ENCODE measurements around the gene EHD4. TPM values are rescaled to one million over a fixed set of nuclear protein-coding genes. Genes with fewer than 3 reads are reported as not detected.

EHD4 gene
- total and polyA plus RNA-seq, 9 of the 15 experiments (the other 6 are each of a cell fraction or from before 2014, with no cell fraction given), result 0.89 to 10.3 (median 6.4) TPM

- ChIA-PET CTCF (ENCODE audit: low intra/inter-chr PET ratio) (no interaction called here), POLR2A (interaction anchor here (0.7 to 1.2 kb wide), 2 partner anchors 8 to 18 kb away, joined by 3 to 4 read pairs; no protein-coding TSS in a partner anchor)
- intact Hi-C loops (cut with micrococcal nuclease), result no loop called here
- Histone ChIP-seq H3K4me2 (ENCODE audit: insufficient read depth, low read length) (no peak overlapping the region), H3K27ac (ENCODE audit: extremely low read depth, low read depth, low read length) (no peak overlapping the region), H3K36me3 (ENCODE audit: control insufficient read depth, insufficient read depth, low read length) (no peaks in the 10 kb centered on the region), H3K4me3 (no peak overlapping the region), H3K4me1 (replicated peaks in 1 of 2; ENCODE audit: control insufficient read depth in 2 of 2, insufficient read depth in 2 of 2, low read length in 2 of 2) (peaks cover 0 to 35% of the 10 kb centered on the region in 2 experiments; a peak in 3 of 5 replicates), H3K79me2 (ENCODE audit: control insufficient read depth, insufficient read depth, low read length) (no peaks in the 10 kb centered on the region), H3K27me3 (ENCODE audit: control insufficient read depth in 2 of 2, insufficient read depth in 2 of 2, low read length in 2 of 2) (peaks cover 58 to 97% of the 10 kb centered on the region in 2 experiments; a peak in 4 of 5 replicates), H4K20me1 (replicated peaks; ENCODE audit: control insufficient read depth, insufficient read depth, low read length) (peaks cover 26% of the 10 kb centered on the region), H3K9me3 (replicated peaks; ENCODE audit: control insufficient read depth, insufficient read depth, low read depth, low read length) (no peaks in the 10 kb centered on the region), H3K9ac (ENCODE audit: insufficient read depth in 1 of 2, low read depth in 2 of 2, low read length in 2 of 2) (no peak overlapping the region), H3K9me1 (ENCODE audit: control insufficient read depth, insufficient read depth, low read length) (no peaks in the 10 kb centered on the region), H2AFZ (ENCODE audit: low read depth, low read length) (no peak overlapping the region)
- DNase-seq (ENCODE audit: extremely low read depth in 1 of 4, low spot score in 3 of 4), result no peak
- ATAC-seq, result no peak
- in situ Hi-C loops (cut with MboI), result no loop called here
- FAIRE-seq, result no peak
- 5% methylated on average over 12 of the region's 12 CpGs for WGBS (ENCODE audit: insufficient coverage, low coverage, missing lambda C conversion rate)
- no peak for TF ChIP-seq IRF1 (CRISPR knock-in tag; IDR thresholded peaks at IDR 0.05; ENCODE audit: borderline replicate concordance)
- peak in 1 of 3 experiments; percentile 50 for TF ChIP-seq YY1 (IDR thresholded peaks at IDR 0.05; ENCODE audit: borderline replicate concordance in 1 of 3, control insufficient read depth in 1 of 3, extremely low read depth in 1 of 3, insufficient read depth in 3 of 3, insufficient read length in 1 of 3, insufficient replicate concordance in 2 of 3, low read depth in 1 of 3, low read length in 2 of 3)
- no TSS peak for BruUV-seq (replicated peaks)
These were observed 97.6 kb downstream of the EHD4 start for GRCh38 chr15:41874736-41875135.

DNA sequence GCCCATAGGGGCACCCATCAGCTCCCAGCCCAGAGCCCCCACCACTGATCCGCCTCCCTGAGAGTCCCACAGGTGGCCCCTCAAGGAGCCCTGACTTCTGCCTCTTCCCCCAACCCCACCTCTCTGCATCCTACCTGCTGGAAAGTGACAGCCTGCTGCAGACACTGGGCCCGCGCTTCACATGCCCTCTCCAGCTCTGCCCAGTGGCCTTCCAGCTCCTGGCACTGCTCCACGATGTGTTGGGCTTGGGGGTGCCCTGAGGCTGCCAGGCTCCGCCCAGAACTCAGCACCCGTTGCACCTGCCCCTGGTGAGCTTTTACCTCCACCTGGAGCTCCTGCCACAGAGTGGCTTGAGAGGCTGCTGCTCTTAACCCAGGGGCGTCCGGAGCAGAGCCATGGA, 98.6 kb downstream of the EHD4 start:
- ChIA-PET CTCF (ENCODE audit: low intra/inter-chr PET ratio) (no interaction called here), POLR2A (interaction anchor here (1.1 kb wide), 1 partner anchor 22 kb away, joined by 3 read pairs; no protein-coding TSS in a partner anchor)
- H3K4me2 ChIP-seq (ENCODE audit: insufficient read depth, low read length), result no peak overlapping the region
- H3K4me3 ChIP-seq, result no peak overlapping the region
- H3K9ac ChIP-seq (ENCODE audit: insufficient read depth in 1 of 2, low read depth in 2 of 2, low read length in 2 of 2), result no peak overlapping the region
- no peaks in the 10 kb centered on the region for H3K9me3 ChIP-seq (replicated peaks; ENCODE audit: control insufficient read depth, insufficient read depth, low read depth, low read length)
- no peak overlapping the region for H2AFZ ChIP-seq (ENCODE audit: low read depth, low read length)
- intact Hi-C loops (cut with micrococcal nuclease) (no loop called here), in situ Hi-C loops (cut with MboI) (no loop called here)
- BruUV-seq (replicated peaks), result no TSS peak
- no peak overlapping the region for H3K27ac ChIP-seq (ENCODE audit: extremely low read depth, low read depth, low read length)
- H3K4me1 ChIP-seq (replicated peaks in 1 of 2; ENCODE audit: control insufficient read depth in 2 of 2, insufficient read depth in 2 of 2, low read length in 2 of 2), result peaks cover 0 to 31% of the 10 kb centered on the region in 2 experiments; a peak in 3 of 5 replicates
- FAIRE-seq, result no peak
- TF ChIP-seq ZC3H8 (IDR thresholded peaks at IDR 0.05) (no peak), ELF1 (tag; IDR thresholded peaks at IDR 0.05) (no peak), ZNF174 (CRISPR knock-in tag; IDR thresholded peaks at IDR 0.05) (no peak), SAP30 (IDR thresholded peaks at IDR 0.05; ENCODE audit: borderline replicate concordance, insufficient read depth, low read depth, low read length, poor library complexity, severe bottlenecking) (no peak)
- TF ChIP-seq, protein P1, sequence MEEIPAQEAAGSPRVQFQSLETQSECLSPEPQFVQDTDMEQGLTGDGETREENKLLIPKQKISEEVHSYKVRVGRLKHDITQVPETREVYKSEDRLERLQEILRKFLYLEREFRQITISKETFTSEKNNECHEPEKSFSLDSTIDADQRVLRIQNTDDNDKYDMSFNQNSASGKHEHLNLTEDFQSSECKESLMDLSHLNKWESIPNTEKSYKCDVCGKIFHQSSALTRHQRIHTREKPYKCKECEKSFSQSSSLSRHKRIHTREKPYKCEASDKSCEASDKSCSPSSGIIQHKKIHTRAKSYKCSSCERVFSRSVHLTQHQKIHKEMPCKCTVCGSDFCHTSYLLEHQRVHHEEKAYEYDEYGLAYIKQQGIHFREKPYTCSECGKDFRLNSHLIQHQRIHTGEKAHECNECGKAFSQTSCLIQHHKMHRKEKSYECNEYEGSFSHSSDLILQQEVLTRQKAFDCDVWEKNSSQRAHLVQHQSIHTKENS (CRISPR knock-in tag; IDR thresholded peaks at IDR 0.05), result no peak
- no peaks in the 10 kb centered on the region for H3K36me3 ChIP-seq (ENCODE audit: control insufficient read depth, insufficient read depth, low read length)
- H4K20me1 ChIP-seq (replicated peaks; ENCODE audit: control insufficient read depth, insufficient read depth, low read length), result peaks cover 33% of the 10 kb centered on the region
- H3K79me2 ChIP-seq (ENCODE audit: control insufficient read depth, insufficient read depth, low read length), result no peaks in the 10 kb centered on the region
- peaks cover 68 to 97% of the 10 kb centered on the region in 2 experiments; a peak in 4 of 5 replicates for H3K27me3 ChIP-seq (ENCODE audit: control insufficient read depth in 2 of 2, insufficient read depth in 2 of 2, low read length in 2 of 2)
- WGBS (ENCODE audit: insufficient coverage, low coverage, missing lambda C conversion rate), result 0% methylated on average over 8 of the region's 8 CpGs
- H3K9me1 ChIP-seq (ENCODE audit: control insufficient read depth, insufficient read depth, low read length), result no peaks in the 10 kb centered on the region
- DNase-seq (ENCODE audit: extremely low read depth in 1 of 4, low spot score in 3 of 4), result no peak
- ATAC-seq, result no peak

Measured in K562 (cell line).